Measurements from ENCODE around the gene PALM3.

GRCh38 chr19:14056741-14057356, 5.0 kb downstream of the PALM3 start:
- no peak for TF ChIP-seq FOXM1 (IDR thresholded peaks at IDR 0.05; ENCODE audit: borderline replicate concordance)
- TF ChIP-seq SUZ12 (IDR thresholded peaks at IDR 0.05): no peak
- no peak for TF ChIP-seq CTBP1 (IDR thresholded peaks at IDR 0.05; ENCODE audit: borderline replicate concordance)
- TF ChIP-seq FOXK2 (IDR thresholded peaks at IDR 0.05): no peak
- TF ChIP-seq SP1 (IDR thresholded peaks at IDR 0.05): no peak
- TF ChIP-seq L3MBTL2 (conservative IDR thresholded peaks at IDR 0.05): no peak
- TF ChIP-seq BHLHE40 (IDR thresholded peaks at IDR 0.05; ENCODE audit: borderline replicate concordance): no peak
- no peak for TF ChIP-seq ZNF384 (IDR thresholded peaks at IDR 0.05)
- no peak for TF ChIP-seq PKNOX1 (IDR thresholded peaks at IDR 0.05)
- TF ChIP-seq FOXA1 (IDR thresholded peaks at IDR 0.05): no peak
